Endodermal cell (in vitro differentiated cells): ENCODE data around the gene IL17RC. TPM values are rescaled to one million over a fixed set of nuclear protein-coding genes. Genes with fewer than 3 reads are reported as not detected.

ENCODE experiments used
- DNase-seq: peaks from one replicate; pipeline ENCODE4 v3.0.0-alpha.2; 2017
- H3K27ac ChIP-seq: 2 replicates; pipeline ENCODE4 v1.5.1; 2013; ENCODE audit warnings: mild to moderate bottlenecking, low read depth, low read length, moderate library complexity
- H3K27me3 ChIP-seq: 2 replicates; pipeline ENCODE4 v1.6.1; 2013; ENCODE audit warnings: mild to moderate bottlenecking, low read length, moderate library complexity; ENCODE audit not compliant: insufficient read depth, control insufficient read depth, poor library complexity, severe bottlenecking
- H3K36me3 ChIP-seq: 2 replicates; pipeline ENCODE4 v1.7.0; 2013; ENCODE audit warnings: mild to moderate bottlenecking, low read length, moderate library complexity; ENCODE audit not compliant: control insufficient read depth, insufficient read depth
- H3K4me1 ChIP-seq: one replicate; pipeline ENCODE4 v1.7.0; 2013; ENCODE audit warnings: low read length; ENCODE audit not compliant: control insufficient read depth, insufficient read depth
- H3K4me3 ChIP-seq: 2 replicates; pipeline ENCODE4 v1.5.1; 2013; ENCODE audit warnings: mild to moderate bottlenecking, low read length, moderate library complexity
- H3K9ac ChIP-seq: 2 replicates; pipeline ENCODE4 v1.6.1; 2013; ENCODE audit warnings: mild to moderate bottlenecking, low read length, moderate library complexity; ENCODE audit not compliant: poor library complexity, severe bottlenecking; ENCODE audit errors: extremely low read depth
- H3K9me3 ChIP-seq: 2 replicates; pipeline ENCODE4 v1.6.1; 2013; ENCODE audit warnings: mild to moderate bottlenecking, low read length, moderate library complexity; ENCODE audit not compliant: control insufficient read depth
- H3K27ac Mint-ChIP-seq: 2 replicates; pipeline ENCODE4 v1.8.0; 2020; ENCODE audit warnings: mixed read lengths
- H3K27me3 Mint-ChIP-seq: 2 replicates; pipeline ENCODE4 v1.8.0; 2021; ENCODE audit warnings: mild to moderate bottlenecking, mixed read lengths; ENCODE audit not compliant: insufficient read depth
- H3K36me3 Mint-ChIP-seq: 2 replicates; pipeline ENCODE4 v1.8.0; 2020; ENCODE audit warnings: low read depth, mixed read lengths
- H3K4me1 Mint-ChIP-seq: 2 replicates; pipeline ENCODE4 v1.8.0; 2020; ENCODE audit warnings: mixed read lengths
- H3K4me3 Mint-ChIP-seq: 2 replicates; pipeline ENCODE4 v1.8.0; 2020; ENCODE audit warnings: mild to moderate bottlenecking, moderate library complexity, mixed read lengths
- H3K9me3 Mint-ChIP-seq: 2 replicates; pipeline ENCODE4 v1.8.0; 2020; ENCODE audit warnings: mild to moderate bottlenecking, mixed read lengths
- CTCF ChIP-seq: fragments of 200-600 bp; sonication (generic); conservative IDR thresholded peaks from 2 replicates; pipeline ENCODE4 v1.5.0; 2021; ENCODE audit warnings: antibody characterized with exemption, mild to moderate bottlenecking
- WGBS, 2 experiments: methylation state at CpG; one replicate each; pipeline versions ENCODE4 v1.1.5 to v1.1.7; 2013; ENCODE audit warnings: missing lambda C conversion rate in 2 of 2, mixed read lengths in 1 of 2; ENCODE audit not compliant: insufficient coverage in 1 of 2, insufficient read length in 1 of 2; 5-methylcytosine and 5-hydroxymethylcytosine counted together
- total RNA-seq, 2 donors: library from RNA; stranded (reverse); fragmentation: NEBNext Ultra II Directional in 1 of 2; extraction: Animal tissue kit (Norgen Biotek cat#: 25700) in 1 of 2; gene quantifications; 2 replicates in 1 of 2; 3 replicates in 1 of 2; pipeline ENCODE4 v1.2.1, GENCODE V29; 2021

Gene IL17RC
- total RNA-seq, 2 donors from 2014 or later, result 15.7 to 19.0 TPM

- Histone ChIP-seq H3K27ac (no peak overlapping the region), H3K4me3 (no peak overlapping the region), H3K27me3 (peaks cover 7% of the 10 kb centered on the region), H3K9ac (no peak overlapping the region), H3K36me3 (peaks cover 20% of the 10 kb centered on the region), H3K4me1 (no peaks in the 10 kb centered on the region), H3K9me3 (no peaks in the 10 kb centered on the region)
- no peak for TF ChIP-seq CTCF
- H3K9me3 Mint-ChIP-seq, result no peaks in the 10 kb centered on the region
- no peaks in the 10 kb centered on the region for H3K27me3 Mint-ChIP-seq
- no peaks in the 10 kb centered on the region for H3K4me1 Mint-ChIP-seq
- no peak overlapping the region for H3K4me3 Mint-ChIP-seq
- 87 to 90% methylated on average over 2 to 3 of the region's 5 CpGs for WGBS, 2 experiments
- DNase-seq, result no peak
- H3K36me3 Mint-ChIP-seq, result peaks cover 21% of the 10 kb centered on the region
- H3K27ac Mint-ChIP-seq, result no peak overlapping the region
Observed at GRCh38 chr3:9889405-9889804, 27.5 kb upstream of the IL17RC start.

- peak within 1 kb of the TSS; percentile 88 for H3K9ac ChIP-seq
- DNase-seq, result peak; percentile 97
- WGBS, 2 experiments, result 1% methylated on average over 24 to 62 of the region's 62 CpGs
- peaks cover 20% of the 10 kb centered on the region for H3K36me3 ChIP-seq
- peak within 1 kb of the TSS; percentile 95 for H3K4me3 ChIP-seq
- Mint-ChIP-seq H3K4me3 (peak within 1 kb of the TSS; percentile 96), H3K4me1 (no peaks in the 10 kb centered on the region), H3K36me3 (peaks cover 25% of the 10 kb centered on the region), H3K27ac (peak within 1 kb of the TSS; percentile 99), H3K27me3 (no peaks in the 10 kb centered on the region), H3K9me3 (no peaks in the 10 kb centered on the region)
- H3K9me3 ChIP-seq, result no peaks in the 10 kb centered on the region
- peaks cover 7% of the 10 kb centered on the region for H3K27me3 ChIP-seq
- H3K4me1 ChIP-seq, result no peaks in the 10 kb centered on the region
- H3K27ac ChIP-seq, result peak within 1 kb of the TSS; percentile 55
- no peak for TF ChIP-seq CTCF
Observed at GRCh38 chr3:9890249-9891071, 26.4 kb upstream of the IL17RC start, which contains the start of gene JAGN1. JAGN1 (plus strand) TSS chr3:9890610; CDS start chr3:9890723, 113 bp downstream.

- WGBS, 2 experiments, result 20 to 27% methylated on average over 8 to 12 of the region's 12 CpGs
- Histone ChIP-seq H3K27ac (no peak overlapping the region), H3K27me3 (peaks cover 7% of the 10 kb centered on the region)
Observed at GRCh38 chr3:9891072-9891622, 25.8 kb upstream of the IL17RC start.

More at GRCh38 chr3:9891072-9891622, 25.8 kb upstream of the IL17RC start:
- no peak for DNase-seq
- Mint-ChIP-seq H3K4me1 (no peaks in the 10 kb centered on the region), H3K9me3 (no peaks in the 10 kb centered on the region), H3K4me3 (peak overlapping the region; percentile 96), H3K27ac (peak overlapping the region; percentile 99), H3K36me3 (peaks cover 25% of the 10 kb centered on the region), H3K27me3 (no peaks in the 10 kb centered on the region)
- peak overlapping the region; percentile 88 for H3K9ac ChIP-seq
- no peak for TF ChIP-seq CTCF
- H3K4me3 ChIP-seq, result peak overlapping the region; percentile 95
- peaks cover 20% of the 10 kb centered on the region for H3K36me3 ChIP-seq
- H3K4me1 ChIP-seq, result no peaks in the 10 kb centered on the region
- H3K9me3 ChIP-seq, result no peaks in the 10 kb centered on the region
